ENCODE results near the gene PRKAA2.

PRKAA2 gene

GRCh38 chr1:56726706-56727105, 81.6 kb downstream of the PRKAA2 start:
- no peak for DNase-seq

GRCh38 chr1:56728964-56729363, 83.8 kb downstream of the PRKAA2 start:
- no peak for DNase-seq

- no peak for DNase-seq
Measured at GRCh38 chr1:56745231-56745630, 100.1 kb downstream of the PRKAA2 start.

- DNase-seq: no peak
Measured at GRCh38 chr1:56754708-56755479, 109.8 kb downstream of the PRKAA2 start.

GRCh38 chr1:56755911-56756310, 110.8 kb downstream of the PRKAA2 start:
- DNase-seq: no peak

GRCh38 chr1:56758135-56758534, 113.0 kb downstream of the PRKAA2 start:
- DNase-seq: no peak

GRCh38 chr1:56758794-56759193, 113.7 kb downstream of the PRKAA2 start:
- no peak for DNase-seq
